HepG2 (cell line): Measurements from ENCODE around the gene ZFP36L2. TPM values are rescaled to one million over a fixed set of nuclear protein-coding genes. Genes with fewer than 3 reads are reported as not detected.
A peak's percentile ranks its signal among the peaks of the same experiment; 100 is the strongest.

Source experiments
- BRF2 ChIP-seq: sonication (generic); formaldehyde crosslinking; IDR thresholded peaks from 2 replicates; pipeline ENCODE4 v1.8.1; 2022; ENCODE audit warnings: mild to moderate bottlenecking, missing genetic modification reagents
- GTF3A ChIP-seq: sonication (generic); formaldehyde crosslinking; conservative IDR thresholded peaks from 2 replicates; pipeline ENCODE4 v1.4.0; 2020; ENCODE audit warnings: mild to moderate bottlenecking, missing genetic modification reagents
- HMGXB4 ChIP-seq, 2 experiments: sonication (generic) in 1 of 2; formaldehyde crosslinking in 1 of 2; IDR thresholded peaks; 2 replicates each; pipeline versions ENCODE4 v1.4.0 to v1.6.1; 2018 to 2020; ENCODE audit warnings: missing genetic modification reagents in 2 of 2, borderline replicate concordance in 1 of 2, low read depth in 1 of 2, mild to moderate bottlenecking in 1 of 2, missing biosample characterization in 1 of 2
- HOXA3 ChIP-seq: sonication (generic); formaldehyde crosslinking; IDR thresholded peaks from 2 replicates; pipeline ENCODE4 v1.5.0; 2020; ENCODE audit warnings: missing genetic modification reagents
- KAT7 ChIP-seq: IDR thresholded peaks from 2 replicates; pipeline ENCODE4 v1.6.1; 2018; ENCODE audit warnings: borderline replicate concordance, missing compliant biosample characterization
- MIER3 ChIP-seq: IDR thresholded peaks from 2 replicates; pipeline ENCODE4 v1.6.1; 2016; ENCODE audit warnings: missing compliant biosample characterization, borderline replicate concordance
- RARG ChIP-seq: sonication (generic); formaldehyde crosslinking; IDR thresholded peaks from 2 replicates; pipeline ENCODE4 v1.4.0; 2020; ENCODE audit warnings: low read depth, mild to moderate bottlenecking, missing genetic modification reagents
- SOX5 ChIP-seq: IDR thresholded peaks from 2 replicates; pipeline ENCODE4 v1.6.1; 2016; ENCODE audit warnings: borderline replicate concordance
- SOX6 ChIP-seq, 2 experiments: fragments of 450-650 bp in 1 of 2; sonication (generic) in 1 of 2; formaldehyde crosslinking in 1 of 2; IDR thresholded peaks; 2 replicates each; pipeline versions ENCODE4 v1.4.0 to v1.6.1; 2017 to 2020; ENCODE audit warnings: antibody characterized with exemption in 1 of 2, mild to moderate bottlenecking in 1 of 2, missing genetic modification reagents in 1 of 2
- TBX2 ChIP-seq: sonication (generic); formaldehyde crosslinking; IDR thresholded peaks from 2 replicates; pipeline ENCODE4 v1.5.0; 2020; ENCODE audit warnings: missing genetic modification reagents, mild to moderate bottlenecking, borderline replicate concordance
- ZFP90 ChIP-seq: sonication (generic); formaldehyde crosslinking; IDR thresholded peaks from 2 replicates; pipeline ENCODE4 v1.8.0; 2022; ENCODE audit warnings: missing genetic modification reagents, mild to moderate bottlenecking, inconsistent platforms, borderline replicate concordance
- ZNF547 ChIP-seq: sonication (generic); formaldehyde crosslinking; IDR thresholded peaks from 2 replicates; pipeline ENCODE4 v1.5.1; 2020; ENCODE audit warnings: mild to moderate bottlenecking, missing genetic modification reagents
- ZNF549 ChIP-seq: sonication (generic); formaldehyde crosslinking; IDR thresholded peaks from 2 replicates; pipeline ENCODE4 v1.5.0; 2020; ENCODE audit warnings: missing genetic modification reagents
- ZNF576 ChIP-seq: sonication (generic); formaldehyde crosslinking; IDR thresholded peaks from 2 replicates; pipeline ENCODE4 v1.4.0; 2020; ENCODE audit warnings: mild to moderate bottlenecking, missing genetic modification reagents
- ZNF609 ChIP-seq: sonication (generic); formaldehyde crosslinking; IDR thresholded peaks from 2 replicates; pipeline ENCODE4 v1.4.0; 2020; ENCODE audit warnings: mild to moderate bottlenecking, missing genetic modification reagents, borderline replicate concordance
- ZNF703 ChIP-seq: sonication (generic); formaldehyde crosslinking; IDR thresholded peaks from 2 replicates; pipeline ENCODE4 v1.5.1; 2020; ENCODE audit warnings: missing genetic modification reagents, mild to moderate bottlenecking, moderate library complexity, borderline replicate concordance
- ZNF713 ChIP-seq: sonication (generic); formaldehyde crosslinking; IDR thresholded peaks from 2 replicates; pipeline ENCODE4 v1.4.0; 2020; ENCODE audit warnings: mild to moderate bottlenecking, missing genetic modification reagents
- ZNF788 ChIP-seq: sonication (generic); formaldehyde crosslinking; IDR thresholded peaks from 2 replicates; pipeline ENCODE4 v1.5.0; 2020; ENCODE audit warnings: mild to moderate bottlenecking, missing genetic modification reagents, borderline replicate concordance
- polyA plus RNA-seq, 8 experiments: library from polyadenylated mRNA; depleted of rRNA in 3 of 8; stranded (reverse) in 7 of 8; unstranded in 1 of 8; fragments of >200 nt; fragmentation: Illumina TruSeq in 4 of 8; extraction: Trizol in 4 of 8; gene quantifications; 2 replicates each; pipeline versions ENCODE4 v1.2.1 to v1.2.3, GENCODE V29; 2011 to 2016; ENCODE audit warnings: low read depth in 4 of 8, missing spikeins in 1 of 8, mixed read lengths in 1 of 8; ENCODE audit not compliant: insufficient read depth in 1 of 8
- total RNA-seq, 5 experiments: library from RNA; depleted of rRNA; stranded (reverse); fragments of >200 nt; fragmentation: Illumina TruSeq; extraction: Trizol; gene quantifications; 2 replicates each; pipeline ENCODE4 v1.2.3, GENCODE V29; 2016; ENCODE audit warnings: low read depth in 1 of 5

The ZFP36L2 gene
- total and polyA plus RNA-seq, 2 of the 13 experiments (the other 11 are each of a cell fraction or from before 2014, with no cell fraction given) = 11.2 to 21.8 TPM

- TF ChIP-seq ZNF609 = peak; percentile 67; the same call in 1 of the 2 replicates
- no peak for TF ChIP-seq SOX6 (IDR thresholded peaks at IDR 0.05)
- peak; percentile 58 for TF ChIP-seq SOX6 (CRISPR knock-in tag; IDR thresholded peaks at IDR 0.05)
- TF ChIP-seq ZNF703 (CRISPR knock-in tag) = no peak
- TF ChIP-seq RARG (CRISPR knock-in tag) = no peak
- TF ChIP-seq KAT7 = peak; percentile 64; the same call in 1 of the 2 replicates
- no peak for TF ChIP-seq MIER3 (CRISPR knock-in tag)
- peak; percentile 87 for TF ChIP-seq HOXA3 (CRISPR knock-in tag)
- no peak for TF ChIP-seq ZNF549 (CRISPR knock-in tag)
- no peak for TF ChIP-seq SOX5 (CRISPR knock-in tag)
- TF ChIP-seq GTF3A = 0 out of 2 replicates have a peak, but pooled peaks have one; percentile 38
- TF ChIP-seq BRF2 (CRISPR knock-in tag) = no peak
- TF ChIP-seq ZNF713 (CRISPR knock-in tag) = no peak
- TF ChIP-seq ZFP90 (CRISPR knock-in tag) = no peak
- TF ChIP-seq ZNF788 = no peak; the same call in 1 of the 2 replicates
- TF ChIP-seq ZNF576 = 0 out of 2 replicates have a peak, but pooled peaks have one; percentile 20
- no peak; a peak in 1 of 4 replicates for TF ChIP-seq HMGXB4 (CRISPR knock-in tag; IDR thresholded peaks at IDR 0.05; ENCODE audit: borderline replicate concordance in 1 of 2, low read depth in 1 of 2)
- no peak for TF ChIP-seq ZNF547 (CRISPR knock-in tag)
- TF ChIP-seq TBX2 (CRISPR knock-in tag) = peak; percentile 65; the same call in 1 of the 2 replicates
Observed at GRCh38 chr2:43188561-43189386, 37.6 kb downstream of the ZFP36L2 start (continued).
